ENCODE results near the gene GPR3.

DNA sequence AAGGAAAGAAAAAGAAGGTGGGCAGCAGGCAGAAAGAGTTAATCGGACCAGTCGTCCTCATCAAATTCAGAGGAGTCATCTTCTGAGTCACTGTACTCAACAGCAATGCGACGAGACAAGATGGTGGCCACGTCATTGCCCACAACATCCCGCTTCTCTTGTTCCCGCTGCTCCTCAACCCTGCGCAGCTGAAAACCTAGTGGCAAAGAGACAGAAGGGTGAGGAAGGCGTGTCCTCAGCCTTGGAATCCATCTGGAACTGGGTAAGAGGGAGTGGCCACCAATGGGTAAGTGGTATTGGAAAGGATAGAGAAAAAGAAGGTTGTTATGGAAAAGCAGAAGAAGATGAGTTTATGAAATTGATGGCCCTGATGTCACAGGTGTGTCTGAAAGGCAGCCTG lies 15.7 kb downstream of the GPR3 start:
- TF ChIP-seq CREB1 (IDR thresholded peaks at IDR 0.05; ENCODE audit: low read depth), result no peak
- TF ChIP-seq RFX5 (IDR thresholded peaks at IDR 0.05; ENCODE audit: low read depth, low read length), result no peak
- no peak for TF ChIP-seq RELA (IDR thresholded peaks at IDR 0.05; ENCODE audit: borderline replicate concordance, partially characterized antibody)
- TF ChIP-seq, protein P1, sequence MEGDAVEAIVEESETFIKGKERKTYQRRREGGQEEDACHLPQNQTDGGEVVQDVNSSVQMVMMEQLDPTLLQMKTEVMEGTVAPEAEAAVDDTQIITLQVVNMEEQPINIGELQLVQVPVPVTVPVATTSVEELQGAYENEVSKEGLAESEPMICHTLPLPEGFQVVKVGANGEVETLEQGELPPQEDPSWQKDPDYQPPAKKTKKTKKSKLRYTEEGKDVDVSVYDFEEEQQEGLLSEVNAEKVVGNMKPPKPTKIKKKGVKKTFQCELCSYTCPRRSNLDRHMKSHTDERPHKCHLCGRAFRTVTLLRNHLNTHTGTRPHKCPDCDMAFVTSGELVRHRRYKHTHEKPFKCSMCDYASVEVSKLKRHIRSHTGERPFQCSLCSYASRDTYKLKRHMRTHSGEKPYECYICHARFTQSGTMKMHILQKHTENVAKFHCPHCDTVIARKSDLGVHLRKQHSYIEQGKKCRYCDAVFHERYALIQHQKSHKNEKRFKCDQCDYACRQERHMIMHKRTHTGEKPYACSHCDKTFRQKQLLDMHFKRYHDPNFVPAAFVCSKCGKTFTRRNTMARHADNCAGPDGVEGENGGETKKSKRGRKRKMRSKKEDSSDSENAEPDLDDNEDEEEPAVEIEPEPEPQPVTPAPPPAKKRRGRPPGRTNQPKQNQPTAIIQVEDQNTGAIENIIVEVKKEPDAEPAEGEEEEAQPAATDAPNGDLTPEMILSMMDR (IDR thresholded peaks at IDR 0.05 in 2 of 3, conservative IDR thresholded peaks at IDR 0.05 in 1 of 3; ENCODE audit: control insufficient read depth in 2 of 3, extremely low read depth in 1 of 3, insufficient read depth in 1 of 3, low read depth in 3 of 3, low read length in 3 of 3), result no peak
- TF ChIP-seq ATF3 (IDR thresholded peaks at IDR 0.05; ENCODE audit: borderline replicate concordance, extremely low read depth, low read depth, low read length), result no peak
- TF ChIP-seq, protein P2, sequence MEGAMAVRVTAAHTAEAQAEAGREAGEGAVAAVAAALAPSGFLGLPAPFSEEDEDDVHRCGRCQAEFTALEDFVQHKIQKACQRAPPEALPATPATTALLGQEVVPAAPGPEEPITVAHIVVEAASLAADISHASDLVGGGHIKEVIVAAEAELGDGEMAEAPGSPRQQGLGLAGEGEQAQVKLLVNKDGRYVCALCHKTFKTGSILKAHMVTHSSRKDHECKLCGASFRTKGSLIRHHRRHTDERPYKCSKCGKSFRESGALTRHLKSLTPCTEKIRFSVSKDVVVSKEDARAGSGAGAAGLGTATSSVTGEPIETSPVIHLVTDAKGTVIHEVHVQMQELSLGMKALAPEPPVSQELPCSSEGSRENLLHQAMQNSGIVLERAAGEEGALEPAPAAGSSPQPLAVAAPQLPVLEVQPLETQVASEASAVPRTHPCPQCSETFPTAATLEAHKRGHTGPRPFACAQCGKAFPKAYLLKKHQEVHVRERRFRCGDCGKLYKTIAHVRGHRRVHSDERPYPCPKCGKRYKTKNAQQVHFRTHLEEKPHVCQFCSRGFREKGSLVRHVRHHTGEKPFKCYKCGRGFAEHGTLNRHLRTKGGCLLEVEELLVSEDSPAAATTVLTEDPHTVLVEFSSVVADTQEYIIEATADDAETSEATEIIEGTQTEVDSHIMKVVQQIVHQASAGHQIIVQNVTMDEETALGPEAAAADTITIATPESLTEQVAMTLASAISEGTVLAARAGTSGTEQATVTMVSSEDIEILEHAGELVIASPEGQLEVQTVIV (IDR thresholded peaks at IDR 0.05; ENCODE audit: borderline replicate concordance, partially characterized antibody), result no peak
